Measurements from ENCODE around the gene PLOD2.

Gene PLOD2

GRCh38 chr3:146099316-146099715 lies 61.7 kb downstream of the PLOD2 start:
- no peak for DNase-seq (ENCODE audit: low read depth)

- DNase-seq (ENCODE audit: low read depth): no peak
These were observed 67.1 kb downstream of the PLOD2 start for GRCh38 chr3:146093896-146094295.

GRCh38 chr3:146092230-146092629 lies 68.8 kb downstream of the PLOD2 start:
- no peak for DNase-seq (ENCODE audit: low read depth)

GRCh38 chr3:146091397-146091796 lies 69.6 kb downstream of the PLOD2 start:
- no peak for DNase-seq (ENCODE audit: low read depth)

DNA sequence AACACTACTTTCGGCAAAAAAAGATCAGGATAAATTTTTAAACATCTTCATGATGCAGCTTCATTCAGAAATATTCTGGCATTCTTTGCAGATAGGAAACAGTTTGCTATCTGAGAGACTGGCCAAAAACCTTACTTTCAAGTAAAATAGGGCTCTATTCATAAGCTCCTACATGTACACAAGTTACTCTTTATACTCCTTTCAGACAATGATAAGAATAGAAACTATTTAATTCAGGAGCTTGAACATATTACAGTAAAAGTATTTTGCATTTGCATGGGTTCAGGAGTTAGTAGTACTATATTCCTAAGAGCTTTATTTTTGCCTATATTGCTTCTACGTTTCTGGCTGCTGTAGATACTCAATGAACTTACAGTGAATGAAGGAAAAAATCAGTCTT lies 70.5 kb downstream of the PLOD2 start:
- no peak for DNase-seq (ENCODE audit: low read depth)

- no peak for DNase-seq (ENCODE audit: low read depth)
These were observed 72.1 kb downstream of the PLOD2 start for GRCh38 chr3:146088840-146089239.

- DNase-seq (ENCODE audit: low read depth): no peak
These were observed 73.9 kb downstream of the PLOD2 start for GRCh38 chr3:146087116-146087515.

DNA sequence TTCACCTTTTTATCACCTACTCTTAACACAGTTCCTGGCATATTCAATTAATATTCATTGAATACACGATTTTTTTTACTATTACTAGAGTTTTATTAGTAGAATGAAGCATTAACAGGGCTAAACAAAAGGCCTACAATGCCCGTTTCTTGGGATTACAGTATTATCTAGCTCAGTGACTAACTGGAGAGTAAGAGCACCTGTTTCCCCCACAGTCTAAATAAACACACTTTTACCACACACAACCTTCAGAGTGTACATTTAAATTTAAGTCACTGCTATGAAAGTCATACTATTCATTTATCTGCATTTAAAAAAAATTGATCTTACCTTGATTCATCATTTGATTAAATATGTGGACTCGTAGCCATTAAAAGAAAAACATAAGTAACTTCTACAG lies 74.8 kb downstream of the PLOD2 start:
- DNase-seq (ENCODE audit: low read depth): no peak

- no peak for DNase-seq (ENCODE audit: low read depth)
These were observed 75.3 kb downstream of the PLOD2 start for GRCh38 chr3:146085678-146086077.

DNA sequence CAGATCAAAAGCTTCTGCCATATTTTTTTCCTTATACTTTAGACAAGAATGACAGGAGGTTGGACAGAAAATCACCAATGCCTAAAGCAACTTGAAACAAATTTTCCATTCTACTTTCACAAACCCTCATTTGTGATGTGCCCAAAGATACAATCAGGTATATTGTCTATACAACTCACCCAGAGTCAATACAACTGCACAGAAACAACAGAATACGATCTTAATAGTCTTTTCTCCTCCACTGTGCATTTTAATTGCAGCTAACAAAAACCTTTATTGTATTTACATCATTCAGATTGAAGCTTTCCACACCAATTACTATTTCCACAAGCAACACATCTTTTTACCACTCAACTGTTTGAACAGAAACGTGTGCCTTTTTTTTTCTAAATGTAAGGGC lies 80.4 kb downstream of the PLOD2 start:
- DNase-seq (ENCODE audit: low read depth): no peak

- DNase-seq (ENCODE audit: low read depth): no peak
These were observed 83.0 kb downstream of the PLOD2 start for GRCh38 chr3:146078031-146078430.

- no peak for DNase-seq (ENCODE audit: low read depth)
These were observed 83.8 kb downstream of the PLOD2 start for GRCh38 chr3:146077181-146077580.

DNA sequence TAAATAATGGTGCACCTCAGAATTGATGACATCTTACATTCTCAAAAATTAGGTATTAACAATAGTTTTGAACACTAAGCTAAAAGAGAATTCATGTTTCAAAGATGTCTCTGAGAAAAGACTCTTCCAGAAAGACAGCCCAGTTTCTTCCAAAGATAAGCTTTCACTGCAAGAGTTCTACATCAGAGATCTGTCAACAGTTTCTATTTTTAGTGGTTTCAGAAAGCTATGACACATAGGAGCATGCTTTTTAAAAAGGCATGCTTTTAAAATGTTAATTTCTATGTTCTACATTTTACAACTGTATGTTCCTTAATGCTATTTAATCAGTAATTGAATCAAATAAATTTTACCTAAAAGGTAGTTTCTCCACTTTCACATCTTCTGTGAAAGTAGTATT lies 88.2 kb downstream of the PLOD2 start:
- DNase-seq (ENCODE audit: low read depth): no peak

DNA sequence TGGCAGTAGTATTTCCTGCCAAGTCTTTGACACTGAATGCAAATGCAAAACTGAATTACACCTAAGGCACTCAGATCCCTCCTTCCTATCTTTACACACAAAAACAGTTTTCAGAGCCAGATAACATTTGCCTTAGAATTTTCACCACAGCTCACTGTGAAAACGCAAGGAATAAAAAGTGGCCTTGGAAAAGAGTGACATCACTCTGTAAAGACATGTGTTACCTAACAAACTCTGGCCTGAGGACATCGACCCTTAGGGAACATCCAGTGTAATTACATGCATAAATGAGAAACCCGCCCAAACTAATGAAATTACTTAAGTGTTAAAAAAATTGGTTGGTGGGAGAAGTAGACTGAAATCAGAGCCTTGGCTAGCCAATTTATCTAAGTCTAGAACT lies 88.9 kb downstream of the PLOD2 start:
- no peak for DNase-seq (ENCODE audit: low read depth)

DNA sequence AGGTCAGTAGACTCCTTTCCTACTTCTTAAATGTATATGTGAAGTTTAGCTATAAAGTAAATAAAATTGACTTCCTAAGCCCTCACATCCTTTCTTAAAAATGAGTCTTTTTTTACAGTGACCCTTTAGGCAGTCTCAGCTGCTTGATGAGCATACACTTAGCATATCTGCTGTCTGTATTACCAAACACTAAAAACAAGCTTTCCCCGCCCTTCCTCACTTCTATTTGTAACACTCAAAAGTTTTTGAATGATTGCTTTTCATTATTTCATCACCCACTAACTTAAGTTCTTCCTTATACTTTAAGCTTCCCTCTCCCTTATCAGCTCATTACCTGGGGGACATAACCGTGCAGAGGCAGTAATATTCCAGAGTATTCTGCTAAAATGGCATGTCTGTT lies 89.4 kb downstream of the PLOD2 start:
- no peak for DNase-seq (ENCODE audit: low read depth)

DNA sequence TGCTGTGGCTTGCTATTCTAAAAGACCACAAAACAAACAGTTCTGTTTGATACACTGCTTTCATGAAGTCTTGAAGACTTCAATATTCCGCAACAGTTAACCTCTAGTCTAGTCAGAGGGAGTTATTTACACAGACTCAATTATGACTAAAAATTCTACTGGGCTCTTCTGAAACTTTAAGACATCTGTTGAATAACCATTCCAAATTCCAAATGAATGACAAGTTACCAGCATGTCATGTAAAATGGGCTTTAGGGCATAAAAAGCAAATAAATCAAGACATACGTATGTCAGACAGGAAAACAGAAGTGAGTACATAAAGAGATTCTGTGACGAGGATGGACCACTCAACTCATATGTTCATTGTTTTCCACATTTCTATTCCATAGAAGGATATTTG lies 93.9 kb downstream of the PLOD2 start:
- no peak for DNase-seq (ENCODE audit: low read depth)

DNA sequence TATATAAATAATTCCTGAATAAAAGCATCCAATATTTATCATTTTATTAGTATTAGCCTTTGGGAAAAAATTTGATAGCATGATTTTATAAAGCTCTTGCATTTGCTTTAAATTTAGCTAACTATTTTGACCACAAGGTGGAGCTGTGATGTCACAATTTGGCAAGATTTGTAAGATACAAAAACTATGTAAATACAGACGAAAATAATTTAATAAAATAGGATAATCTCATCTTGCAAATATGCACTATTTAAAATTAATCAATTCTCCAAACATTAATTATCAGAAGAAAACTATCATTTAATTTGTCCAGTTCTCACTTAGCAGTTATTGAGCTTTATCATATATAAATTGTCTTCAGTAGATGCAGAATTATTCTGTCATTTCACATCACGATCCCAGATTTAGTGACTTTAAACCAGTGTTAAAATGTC lies 95.4 kb downstream of the PLOD2 start:
- no peak for DNase-seq (ENCODE audit: low read depth)

DNA sequence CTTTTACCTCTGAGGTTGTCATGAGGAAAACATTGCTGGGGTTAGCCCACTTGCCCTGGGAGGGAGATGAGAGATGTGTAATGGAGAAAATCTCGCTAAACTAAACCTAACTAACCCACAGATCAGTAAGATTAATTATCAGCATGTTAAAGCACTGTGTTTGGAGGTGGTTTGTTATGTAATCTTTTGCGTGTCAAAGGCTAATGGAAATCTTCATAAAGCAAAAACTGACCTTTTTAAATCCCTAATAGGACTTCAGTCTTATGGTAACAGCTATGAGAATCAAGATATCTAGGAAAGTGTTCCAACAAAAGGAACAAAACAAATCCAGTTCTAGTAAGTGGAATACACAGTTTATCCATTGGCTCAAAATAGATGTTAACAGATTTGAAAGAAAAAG lies 102.7 kb downstream of the PLOD2 start:
- no peak for DNase-seq (ENCODE audit: low read depth)

DNA sequence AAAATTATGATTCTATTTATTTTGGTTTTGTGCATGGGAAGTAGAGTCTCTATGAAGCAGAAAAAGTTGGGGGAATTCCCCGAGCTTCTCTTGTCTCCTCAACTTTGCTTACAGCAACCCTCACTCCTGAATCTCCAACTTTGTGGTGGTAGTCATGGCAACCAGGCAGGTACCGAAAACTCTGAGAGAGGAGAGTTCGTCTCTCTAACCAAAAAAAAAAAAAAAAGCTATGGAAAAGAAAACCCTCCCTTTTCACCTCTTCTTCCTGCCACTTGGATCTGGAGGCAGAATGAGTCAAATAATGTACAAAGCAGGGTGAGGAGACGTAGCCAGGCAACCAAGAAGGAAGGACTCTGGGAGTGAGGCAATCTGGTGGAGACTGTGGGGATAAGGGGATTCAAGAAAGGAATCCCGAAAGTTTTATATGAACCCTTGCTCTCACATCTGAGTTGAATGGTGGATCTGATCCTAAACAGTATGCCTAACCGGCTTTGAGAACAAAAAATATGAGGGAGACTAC lies 108.1 kb downstream of the PLOD2 start:
- no peak for DNase-seq (ENCODE audit: low read depth)

DNA sequence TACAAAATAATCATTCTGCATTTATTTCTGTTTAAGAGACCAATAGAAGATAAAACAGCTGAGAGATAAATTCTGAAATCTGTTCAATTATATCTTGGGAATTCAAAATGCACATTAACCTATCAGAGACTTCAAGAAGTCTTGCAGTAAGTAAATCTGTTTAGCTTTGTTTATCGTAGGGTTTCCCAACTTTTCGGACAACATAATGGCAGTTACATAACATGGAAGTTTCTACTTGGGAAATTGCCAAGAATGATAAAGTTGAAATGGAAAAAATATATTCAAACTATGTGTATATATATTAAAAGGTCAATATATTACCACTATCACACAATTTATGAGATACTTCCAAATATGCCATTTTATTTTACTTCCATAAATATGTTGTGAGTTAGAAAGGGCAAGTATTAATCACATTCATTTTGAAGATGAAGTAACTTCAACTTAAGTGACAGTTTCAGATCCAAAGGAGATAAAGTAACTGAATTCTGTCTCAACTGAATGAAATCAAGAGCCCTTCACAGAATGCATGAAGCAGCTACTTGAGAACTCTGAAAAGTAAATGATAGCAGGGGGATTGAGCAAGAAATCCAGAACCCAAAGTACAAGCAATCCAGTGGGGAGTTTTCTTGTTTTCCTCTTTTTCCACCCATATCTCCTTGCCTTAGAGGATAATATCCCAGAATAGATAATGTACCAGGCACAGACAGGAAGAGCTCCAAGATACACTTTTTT lies 108.8 kb downstream of the PLOD2 start:
- DNase-seq (ENCODE audit: low read depth): no peak

- no peak for DNase-seq (ENCODE audit: low read depth)
These were observed 110.3 kb downstream of the PLOD2 start for GRCh38 chr3:146050691-146051090.

GRCh38 chr3:146047485-146047884 lies 113.5 kb downstream of the PLOD2 start:
- no peak for DNase-seq (ENCODE audit: low read depth)

DNA sequence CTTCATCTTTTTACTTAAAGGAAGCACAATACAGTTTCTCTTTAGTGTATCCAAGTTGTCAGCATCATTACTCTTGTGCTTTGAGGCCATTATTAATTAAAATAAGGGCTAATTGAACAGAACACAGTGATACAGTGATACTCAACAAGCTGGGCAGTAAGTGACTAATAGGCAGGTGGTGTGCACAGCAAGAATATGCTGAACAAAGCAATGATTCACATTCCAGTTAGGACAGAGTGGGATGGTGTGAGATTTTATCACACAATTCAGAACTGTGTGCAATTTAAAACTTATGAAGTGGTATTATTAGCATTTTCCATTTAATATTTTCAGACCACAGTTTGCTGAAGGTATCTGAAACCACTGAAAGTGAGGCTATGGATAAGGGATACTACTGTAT lies 116.9 kb downstream of the PLOD2 start:
- DNase-seq (ENCODE audit: low read depth): no peak

GRCh38 chr3:146040630-146041029 lies 120.4 kb downstream of the PLOD2 start:
- DNase-seq (ENCODE audit: low read depth): no peak
